ENCODE measurements around the gene CASD1. TPM values are rescaled to one million over a fixed set of nuclear protein-coding genes. Genes with fewer than 3 reads are reported as not detected.

The CASD1 gene
- total and polyA plus RNA-seq, 2 experiments from 2014 or later = 15.5 to 38.1 TPM

- no peak overlapping the region for H3K4me3 ChIP-seq
- no peaks in the 10 kb centered on the region for H3K36me3 ChIP-seq (ENCODE audit: insufficient read depth)
- no peaks in the 10 kb centered on the region for H3K27me3 ChIP-seq (ENCODE audit: insufficient read depth)
- H3K9me2 ChIP-seq (ENCODE audit: insufficient read depth) = no peaks in the 10 kb centered on the region; the same call in 1 of the 2 replicates
- Mint-ChIP-seq H3K4me1 (no peaks in the 10 kb centered on the region), H3K4me3 (no peak overlapping the region), H3K36me3 (ENCODE audit: low read depth) (no peaks in the 10 kb centered on the region), H3K27ac (no peak overlapping the region), H3K9me3 (no peaks in the 10 kb centered on the region), H3K27me3 (ENCODE audit: insufficient read depth, low read depth, poor library complexity) (peaks cover 2% of the 10 kb centered on the region)
- H3K79me2 ChIP-seq (replicated peaks; ENCODE audit: insufficient read depth) = no peaks in the 10 kb centered on the region
- no peaks in the 10 kb centered on the region for H4K20me1 ChIP-seq (replicated peaks; ENCODE audit: insufficient read depth)
- TF ChIP-seq, protein P1, sequence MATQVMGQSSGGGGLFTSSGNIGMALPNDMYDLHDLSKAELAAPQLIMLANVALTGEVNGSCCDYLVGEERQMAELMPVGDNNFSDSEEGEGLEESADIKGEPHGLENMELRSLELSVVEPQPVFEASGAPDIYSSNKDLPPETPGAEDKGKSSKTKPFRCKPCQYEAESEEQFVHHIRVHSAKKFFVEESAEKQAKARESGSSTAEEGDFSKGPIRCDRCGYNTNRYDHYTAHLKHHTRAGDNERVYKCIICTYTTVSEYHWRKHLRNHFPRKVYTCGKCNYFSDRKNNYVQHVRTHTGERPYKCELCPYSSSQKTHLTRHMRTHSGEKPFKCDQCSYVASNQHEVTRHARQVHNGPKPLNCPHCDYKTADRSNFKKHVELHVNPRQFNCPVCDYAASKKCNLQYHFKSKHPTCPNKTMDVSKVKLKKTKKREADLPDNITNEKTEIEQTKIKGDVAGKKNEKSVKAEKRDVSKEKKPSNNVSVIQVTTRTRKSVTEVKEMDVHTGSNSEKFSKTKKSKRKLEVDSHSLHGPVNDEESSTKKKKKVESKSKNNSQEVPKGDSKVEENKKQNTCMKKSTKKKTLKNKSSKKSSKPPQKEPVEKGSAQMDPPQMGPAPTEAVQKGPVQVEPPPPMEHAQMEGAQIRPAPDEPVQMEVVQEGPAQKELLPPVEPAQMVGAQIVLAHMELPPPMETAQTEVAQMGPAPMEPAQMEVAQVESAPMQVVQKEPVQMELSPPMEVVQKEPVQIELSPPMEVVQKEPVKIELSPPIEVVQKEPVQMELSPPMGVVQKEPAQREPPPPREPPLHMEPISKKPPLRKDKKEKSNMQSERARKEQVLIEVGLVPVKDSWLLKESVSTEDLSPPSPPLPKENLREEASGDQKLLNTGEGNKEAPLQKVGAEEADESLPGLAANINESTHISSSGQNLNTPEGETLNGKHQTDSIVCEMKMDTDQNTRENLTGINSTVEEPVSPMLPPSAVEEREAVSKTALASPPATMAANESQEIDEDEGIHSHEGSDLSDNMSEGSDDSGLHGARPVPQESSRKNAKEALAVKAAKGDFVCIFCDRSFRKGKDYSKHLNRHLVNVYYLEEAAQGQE (IDR thresholded peaks at IDR 0.05; ENCODE audit: unreplicated experiment) = no peak
- no peak for TF ChIP-seq JUNB (IDR thresholded peaks at IDR 0.05; ENCODE audit: unreplicated experiment)
- TF ChIP-seq STAT1 (IDR thresholded peaks at IDR 0.05; ENCODE audit: unreplicated experiment) = no peak
- no peak for TF ChIP-seq CREB1 (CRISPR knock-in tag; IDR thresholded peaks at IDR 0.05; ENCODE audit: low read depth)
- TF ChIP-seq ZNF114 (CRISPR knock-in tag; IDR thresholded peaks at IDR 0.05) = no peak
- TF ChIP-seq EZH2 (IDR thresholded peaks at IDR 0.05; ENCODE audit: low read depth, unreplicated experiment) = no peak
- no peak for TF ChIP-seq POLR2AphosphoS5 (IDR thresholded peaks at IDR 0.05; ENCODE audit: low read depth)
- no peak for TF ChIP-seq NANOG (IDR thresholded peaks at IDR 0.05; ENCODE audit: borderline replicate concordance)
- TF ChIP-seq, protein P2, sequence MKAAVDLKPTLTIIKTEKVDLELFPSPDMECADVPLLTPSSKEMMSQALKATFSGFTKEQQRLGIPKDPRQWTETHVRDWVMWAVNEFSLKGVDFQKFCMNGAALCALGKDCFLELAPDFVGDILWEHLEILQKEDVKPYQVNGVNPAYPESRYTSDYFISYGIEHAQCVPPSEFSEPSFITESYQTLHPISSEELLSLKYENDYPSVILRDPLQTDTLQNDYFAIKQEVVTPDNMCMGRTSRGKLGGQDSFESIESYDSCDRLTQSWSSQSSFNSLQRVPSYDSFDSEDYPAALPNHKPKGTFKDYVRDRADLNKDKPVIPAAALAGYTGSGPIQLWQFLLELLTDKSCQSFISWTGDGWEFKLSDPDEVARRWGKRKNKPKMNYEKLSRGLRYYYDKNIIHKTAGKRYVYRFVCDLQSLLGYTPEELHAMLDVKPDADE (IDR thresholded peaks at IDR 0.05) = no peak
- TF ChIP-seq, protein P3, sequence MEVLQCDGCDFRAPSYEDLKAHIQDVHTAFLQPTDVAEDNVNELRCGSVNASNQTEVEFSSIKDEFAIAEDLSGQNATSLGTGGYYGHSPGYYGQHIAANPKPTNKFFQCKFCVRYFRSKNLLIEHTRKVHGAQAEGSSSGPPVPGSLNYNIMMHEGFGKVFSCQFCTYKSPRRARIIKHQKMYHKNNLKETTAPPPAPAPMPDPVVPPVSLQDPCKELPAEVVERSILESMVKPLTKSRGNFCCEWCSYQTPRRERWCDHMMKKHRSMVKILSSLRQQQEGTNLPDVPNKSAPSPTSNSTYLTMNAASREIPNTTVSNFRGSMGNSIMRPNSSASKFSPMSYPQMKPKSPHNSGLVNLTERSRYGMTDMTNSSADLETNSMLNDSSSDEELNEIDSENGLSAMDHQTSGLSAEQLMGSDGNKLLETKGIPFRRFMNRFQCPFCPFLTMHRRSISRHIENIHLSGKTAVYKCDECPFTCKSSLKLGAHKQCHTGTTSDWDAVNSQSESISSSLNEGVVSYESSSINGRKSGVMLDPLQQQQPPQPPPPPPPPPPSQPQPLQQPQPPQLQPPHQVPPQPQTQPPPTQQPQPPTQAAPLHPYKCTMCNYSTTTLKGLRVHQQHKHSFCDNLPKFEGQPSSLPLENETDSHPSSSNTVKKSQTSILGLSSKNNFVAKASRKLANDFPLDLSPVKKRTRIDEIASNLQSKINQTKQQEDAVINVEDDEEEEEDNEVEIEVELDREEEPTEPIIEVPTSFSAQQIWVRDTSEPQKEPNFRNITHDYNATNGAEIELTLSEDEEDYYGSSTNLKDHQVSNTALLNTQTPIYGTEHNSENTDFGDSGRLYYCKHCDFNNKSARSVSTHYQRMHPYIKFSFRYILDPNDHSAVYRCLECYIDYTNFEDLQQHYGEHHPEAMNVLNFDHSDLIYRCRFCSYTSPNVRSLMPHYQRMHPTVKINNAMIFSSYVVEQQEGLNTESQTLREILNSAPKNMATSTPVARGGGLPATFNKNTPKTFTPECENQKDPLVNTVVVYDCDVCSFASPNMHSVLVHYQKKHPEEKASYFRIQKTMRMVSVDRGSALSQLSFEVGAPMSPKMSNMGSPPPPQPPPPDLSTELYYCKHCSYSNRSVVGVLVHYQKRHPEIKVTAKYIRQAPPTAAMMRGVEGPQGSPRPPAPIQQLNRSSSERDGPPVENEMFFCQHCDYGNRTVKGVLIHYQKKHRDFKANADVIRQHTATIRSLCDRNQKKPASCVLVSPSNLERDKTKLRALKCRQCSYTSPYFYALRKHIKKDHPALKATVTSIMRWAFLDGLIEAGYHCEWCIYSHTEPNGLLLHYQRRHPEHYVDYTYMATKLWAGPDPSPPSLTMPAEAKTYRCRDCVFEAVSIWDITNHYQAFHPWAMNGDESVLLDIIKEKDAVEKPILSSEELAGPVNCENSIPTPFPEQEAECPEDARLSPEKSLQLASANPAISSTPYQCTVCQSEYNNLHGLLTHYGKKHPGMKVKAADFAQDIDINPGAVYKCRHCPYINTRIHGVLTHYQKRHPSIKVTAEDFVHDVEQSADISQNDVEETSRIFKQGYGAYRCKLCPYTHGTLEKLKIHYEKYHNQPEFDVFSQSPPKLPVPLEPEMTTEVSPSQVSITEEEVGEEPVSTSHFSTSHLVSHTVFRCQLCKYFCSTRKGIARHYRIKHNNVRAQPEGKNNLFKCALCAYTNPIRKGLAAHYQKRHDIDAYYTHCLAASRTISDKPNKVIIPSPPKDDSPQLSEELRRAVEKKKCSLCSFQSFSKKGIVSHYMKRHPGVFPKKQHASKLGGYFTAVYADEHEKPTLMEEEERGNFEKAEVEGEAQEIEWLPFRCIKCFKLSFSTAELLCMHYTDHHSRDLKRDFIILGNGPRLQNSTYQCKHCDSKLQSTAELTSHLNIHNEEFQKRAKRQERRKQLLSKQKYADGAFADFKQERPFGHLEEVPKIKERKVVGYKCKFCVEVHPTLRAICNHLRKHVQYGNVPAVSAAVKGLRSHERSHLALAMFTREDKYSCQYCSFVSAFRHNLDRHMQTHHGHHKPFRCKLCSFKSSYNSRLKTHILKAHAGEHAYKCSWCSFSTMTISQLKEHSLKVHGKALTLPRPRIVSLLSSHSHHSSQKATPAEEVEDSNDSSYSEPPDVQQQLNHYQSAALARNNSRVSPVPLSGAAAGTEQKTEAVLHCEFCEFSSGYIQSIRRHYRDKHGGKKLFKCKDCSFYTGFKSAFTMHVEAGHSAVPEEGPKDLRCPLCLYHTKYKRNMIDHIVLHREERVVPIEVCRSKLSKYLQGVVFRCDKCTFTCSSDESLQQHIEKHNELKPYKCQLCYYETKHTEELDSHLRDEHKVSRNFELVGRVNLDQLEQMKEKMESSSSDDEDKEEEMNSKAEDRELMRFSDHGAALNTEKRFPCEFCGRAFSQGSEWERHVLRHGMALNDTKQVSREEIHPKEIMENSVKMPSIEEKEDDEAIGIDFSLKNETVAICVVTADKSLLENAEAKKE (CRISPR knock-in tag; IDR thresholded peaks at IDR 0.05) = no peak
- H2AFZ ChIP-seq = no peak overlapping the region
- no peak overlapping the region for H3K27ac ChIP-seq (ENCODE audit: low read depth)
- no peaks in the 10 kb centered on the region for H3F3A ChIP-seq (replicated peaks; ENCODE audit: low read depth)
- ATAC-seq = no peak
- H3K4me1 ChIP-seq (ENCODE audit: insufficient read depth) = no peaks in the 10 kb centered on the region
- H3K4me2 ChIP-seq = no peak overlapping the region
- no peak for DNase-seq (ENCODE audit: low spot score)
Measured at GRCh38 chr7:94477878-94478277, 31.7 kb upstream of the CASD1 start.
